ENCODE measurements around the gene SLC43A3. TPM values are rescaled to one million over a fixed set of nuclear protein-coding genes. Genes with fewer than 3 reads are reported as not detected.
"Not testable (repeated sequence)": the region's sequence is repeated elsewhere in the genome, so short reads cannot be mapped to it uniquely, and the experiment has no call there.

SLC43A3 gene
- total and polyA plus RNA-seq, 9 donors, result 17.0 to 69.3 (median 36.3) TPM

- intact Hi-C loops (cut with DNase I), result loop anchor here in 2 of 4 donors (10.0 kb wide), 3 partner anchors 71 to 1061 kb away; partner anchors contain the start of gene YPEL4 (in 1 of the 2)
- WGBS, 3 donors, result 50 to 62% (median 53%) methylated on average over 2 of the region's 2 CpGs
- peaks cover 3% of the 10 kb centered on the region for H3K4me1 ChIP-seq (ENCODE audit: insufficient read depth)
- H3K27ac ChIP-seq, result no peak overlapping the region
- DNase-seq, result no peak
- no peaks in the 10 kb centered on the region for H3K36me3 ChIP-seq
- H3K4me3 ChIP-seq, result no peak overlapping the region
- TF ChIP-seq EP300 (IDR thresholded peaks at IDR 0.05), result no peak
- TF ChIP-seq, protein P1, sequence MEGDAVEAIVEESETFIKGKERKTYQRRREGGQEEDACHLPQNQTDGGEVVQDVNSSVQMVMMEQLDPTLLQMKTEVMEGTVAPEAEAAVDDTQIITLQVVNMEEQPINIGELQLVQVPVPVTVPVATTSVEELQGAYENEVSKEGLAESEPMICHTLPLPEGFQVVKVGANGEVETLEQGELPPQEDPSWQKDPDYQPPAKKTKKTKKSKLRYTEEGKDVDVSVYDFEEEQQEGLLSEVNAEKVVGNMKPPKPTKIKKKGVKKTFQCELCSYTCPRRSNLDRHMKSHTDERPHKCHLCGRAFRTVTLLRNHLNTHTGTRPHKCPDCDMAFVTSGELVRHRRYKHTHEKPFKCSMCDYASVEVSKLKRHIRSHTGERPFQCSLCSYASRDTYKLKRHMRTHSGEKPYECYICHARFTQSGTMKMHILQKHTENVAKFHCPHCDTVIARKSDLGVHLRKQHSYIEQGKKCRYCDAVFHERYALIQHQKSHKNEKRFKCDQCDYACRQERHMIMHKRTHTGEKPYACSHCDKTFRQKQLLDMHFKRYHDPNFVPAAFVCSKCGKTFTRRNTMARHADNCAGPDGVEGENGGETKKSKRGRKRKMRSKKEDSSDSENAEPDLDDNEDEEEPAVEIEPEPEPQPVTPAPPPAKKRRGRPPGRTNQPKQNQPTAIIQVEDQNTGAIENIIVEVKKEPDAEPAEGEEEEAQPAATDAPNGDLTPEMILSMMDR (IDR thresholded peaks at IDR 0.05), result no peak
- no peak for TF ChIP-seq POLR2A (IDR thresholded peaks at IDR 0.05)
- no peaks in the 10 kb centered on the region for H3K9me3 ChIP-seq
- no peaks in the 10 kb centered on the region for H3K27me3 ChIP-seq
Observed at GRCh38 chr11:57453543-57454177, 26.7 kb upstream of the SLC43A3 start.

GRCh38 chr11:57446055-57446454, 19.1 kb upstream of the SLC43A3 start:
- 59 to 71% (median 59%) methylated on average over 1 of the region's 1 CpG for WGBS, 3 donors
- DNase-seq, result no peak
- TF ChIP-seq EP300 (IDR thresholded peaks at IDR 0.05) (no peak), POLR2A (IDR thresholded peaks at IDR 0.05) (no peak)
- TF ChIP-seq, protein P1 (IDR thresholded peaks at IDR 0.05), result no peak
- no peaks in the 10 kb centered on the region for H3K4me1 ChIP-seq (ENCODE audit: insufficient read depth)
- H3K27me3 ChIP-seq, result no peaks in the 10 kb centered on the region
- H3K27ac ChIP-seq, result no peak overlapping the region
- no peak overlapping the region for H3K4me3 ChIP-seq
- no peaks in the 10 kb centered on the region for H3K9me3 ChIP-seq
- intact Hi-C loops (cut with DNase I), result no loop called here
- no peaks in the 10 kb centered on the region for H3K36me3 ChIP-seq

DNA sequence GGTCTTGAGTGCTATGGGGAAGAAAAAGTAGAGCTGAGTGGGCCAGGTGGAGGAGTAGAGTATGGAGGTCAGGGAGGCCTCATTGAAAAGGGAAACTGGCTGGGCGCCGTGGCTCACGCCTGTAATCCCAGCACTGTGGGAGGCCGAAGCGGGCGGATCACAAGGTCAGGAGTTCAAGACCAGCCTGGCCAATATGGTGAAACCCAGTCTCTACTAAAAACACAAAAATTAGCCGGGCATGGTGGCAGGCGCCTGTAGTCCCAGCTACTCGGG, 18.1 kb upstream of the SLC43A3 start:
- H3K27ac ChIP-seq; H3K4me1 ChIP-seq (ENCODE audit: insufficient read depth); H3K27me3 ChIP-seq; intact Hi-C loops (cut with DNase I); H3K9me3 ChIP-seq; H3K4me3 ChIP-seq; H3K36me3 ChIP-seq; DNase-seq: not testable (repeated sequence)
- WGBS, 3 donors, result 55 to 69% (median 65%) methylated on average over 9 of the region's 9 CpGs

DNA sequence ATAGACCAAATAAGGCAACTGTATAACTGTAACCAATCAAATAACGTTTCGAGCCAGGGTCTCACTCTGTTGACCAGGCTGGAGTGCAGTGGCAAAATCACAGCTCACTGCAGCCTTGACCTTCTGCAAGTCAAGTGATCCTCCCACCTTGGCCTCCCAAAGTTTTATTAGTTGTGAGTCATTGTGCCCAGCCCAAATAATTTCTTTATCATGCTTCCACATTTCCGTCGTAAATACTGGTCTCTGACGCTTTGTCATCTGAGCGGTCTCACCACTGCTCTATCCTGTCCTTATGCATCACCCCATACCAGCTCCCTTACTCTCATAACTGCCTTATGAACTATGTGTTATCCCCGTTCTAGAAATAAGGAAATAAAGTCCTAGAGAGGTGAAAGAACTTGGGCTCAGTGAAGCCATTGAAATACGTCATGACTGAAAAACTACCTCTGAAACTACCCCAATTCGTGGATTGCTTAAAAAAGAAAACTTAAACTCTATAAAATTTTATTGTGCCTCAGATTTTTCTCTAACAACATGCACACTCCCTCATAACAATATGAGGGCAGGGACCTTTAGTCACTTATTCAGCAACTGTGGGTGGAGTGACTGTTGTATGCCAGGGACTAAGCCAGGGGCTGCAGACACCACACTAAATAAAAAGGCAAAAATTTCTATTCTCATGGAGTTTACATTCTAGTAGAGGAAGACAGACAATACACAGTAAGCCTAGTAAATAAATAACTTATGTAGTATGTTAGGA, 17.6 kb upstream of the SLC43A3 start:
- Histone ChIP-seq H3K4me1 (ENCODE audit: insufficient read depth) (no peaks in the 10 kb centered on the region), H3K36me3 (no peaks in the 10 kb centered on the region), H3K27ac (no peak overlapping the region), H3K9me3 (no peaks in the 10 kb centered on the region), H3K4me3 (no peak overlapping the region), H3K27me3 (no peaks in the 10 kb centered on the region)
- no peak for DNase-seq
- TF ChIP-seq, protein P1 (IDR thresholded peaks at IDR 0.05), result no peak
- TF ChIP-seq POLR2A (IDR thresholded peaks at IDR 0.05) (no peak), EP300 (IDR thresholded peaks at IDR 0.05) (no peak)
- intact Hi-C loops (cut with DNase I), result no loop called here
- WGBS, 3 donors, result 52 to 60% (median 60%) methylated on average over 9 of the region's 9 CpGs

- H3K4me3 ChIP-seq, result no peak overlapping the region
- TF ChIP-seq EP300 (IDR thresholded peaks at IDR 0.05) (no peak), POLR2A (IDR thresholded peaks at IDR 0.05) (no peak)
- TF ChIP-seq, protein P1 (IDR thresholded peaks at IDR 0.05), result no peak
- DNase-seq, result no peak
- no peak overlapping the region for H3K27ac ChIP-seq
- no peaks in the 10 kb centered on the region for H3K36me3 ChIP-seq
- H3K9me3 ChIP-seq, result no peaks in the 10 kb centered on the region
- intact Hi-C loops (cut with DNase I), result no loop called here
- no peaks in the 10 kb centered on the region for H3K27me3 ChIP-seq
- no peaks in the 10 kb centered on the region for H3K4me1 ChIP-seq (ENCODE audit: insufficient read depth)
- 87 to 94% (median 90%) methylated on average over 4 of the region's 4 CpGs for WGBS, 3 donors
Observed at GRCh38 chr11:57440744-57441414, 14.0 kb upstream of the SLC43A3 start.

Measured in ovary (tissue), 9 donors.